GM23248 (cell line): ENCODE data around the gene PXDN.

Source experiments
- EZH2 ChIP-seq: fragments of 200-600 bp; sonication (generic); IDR thresholded peaks from 2 replicates; pipeline ENCODE4 v1.6.1; 2018; ENCODE audit warnings: antibody characterized with exemption, mild to moderate bottlenecking; ENCODE audit not compliant: insufficient read depth, poor library complexity, severe bottlenecking
- EZH2phosphoT487 ChIP-seq: fragments of 200-600 bp; sonication (generic); IDR thresholded peaks from 2 replicates; pipeline ENCODE4 v1.6.1; 2018; ENCODE audit warnings: antibody characterized with exemption, moderate library complexity, mild to moderate bottlenecking, low read depth; ENCODE audit not compliant: insufficient read depth

DNA sequence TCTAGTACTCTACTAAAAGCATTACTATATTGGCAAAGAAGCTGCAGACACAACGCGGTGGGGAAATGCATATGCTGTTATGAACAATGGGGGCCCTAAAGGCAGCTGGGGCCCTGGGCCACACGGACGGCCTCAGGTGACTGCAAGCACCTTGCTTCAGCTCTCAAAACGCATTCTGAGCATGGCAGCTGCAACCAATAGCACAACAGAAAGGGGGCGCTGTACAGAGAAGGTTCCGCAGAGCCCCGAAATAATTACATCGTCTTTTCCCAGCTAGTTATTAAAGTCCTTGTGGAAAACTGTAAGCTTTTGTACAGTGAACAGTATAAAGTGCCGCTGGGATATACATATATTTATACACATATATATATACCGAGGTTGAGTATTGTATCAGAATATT, 45.3 kb upstream of the PXDN start:
- no peak for TF ChIP-seq EZH2
- no peak for TF ChIP-seq EZH2phosphoT487
